Kasumi-1 (cell line): ENCODE measurements around the gene AFAP1.
A peak's percentile ranks its signal among the peaks of the same experiment; 100 is the strongest.

Experiments used
- DNase-seq, 2 experiments: peaks; one replicate each; lab custom pipeline; 2025; lab: John Stamatoyannopoulos, UW

The AFAP1 gene

GRCh38 chr4:7784131-7784870, 155.4 kb downstream of the AFAP1 start:
- DNase-seq = no peak

DNA sequence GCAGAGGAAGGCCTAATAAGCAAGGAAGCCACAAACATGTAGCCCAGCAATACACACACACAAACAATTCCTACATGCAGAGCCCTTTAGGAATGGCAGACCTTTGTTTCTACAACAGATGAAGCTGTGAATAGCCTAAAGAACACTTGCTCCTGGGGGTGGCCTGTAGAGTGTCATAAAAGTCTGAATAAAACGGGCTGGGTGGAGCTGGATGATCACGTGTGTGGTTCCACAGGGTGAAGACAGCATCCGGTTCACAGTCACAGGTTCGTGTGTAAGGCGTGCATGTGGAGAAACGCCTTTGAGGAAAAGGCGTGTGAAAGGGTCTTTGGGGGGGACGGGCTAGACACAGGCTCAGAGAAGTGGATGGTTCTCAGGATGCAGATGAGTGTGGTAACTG, 156.1 kb downstream of the AFAP1 start:
- no peak for DNase-seq

DNA sequence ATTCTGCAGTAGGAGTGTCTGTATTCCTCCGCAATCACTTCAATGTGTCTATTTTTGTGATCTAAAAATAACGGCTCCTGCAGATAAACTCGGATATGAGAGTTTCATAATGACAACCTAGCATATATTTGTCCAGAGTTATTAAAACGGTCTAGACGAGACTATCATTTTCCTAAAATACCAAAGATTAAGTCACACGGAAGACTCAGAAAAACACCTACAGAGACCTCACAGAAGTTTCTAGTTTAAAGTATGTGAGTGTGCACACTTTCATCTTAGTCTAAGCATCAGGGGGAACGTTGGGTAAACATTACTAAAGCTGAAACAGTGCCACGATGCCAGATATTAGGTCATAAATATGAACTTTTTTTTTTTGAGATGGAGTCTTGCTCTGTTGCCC, 156.9 kb downstream of the AFAP1 start:
- DNase-seq = no peak

DNA sequence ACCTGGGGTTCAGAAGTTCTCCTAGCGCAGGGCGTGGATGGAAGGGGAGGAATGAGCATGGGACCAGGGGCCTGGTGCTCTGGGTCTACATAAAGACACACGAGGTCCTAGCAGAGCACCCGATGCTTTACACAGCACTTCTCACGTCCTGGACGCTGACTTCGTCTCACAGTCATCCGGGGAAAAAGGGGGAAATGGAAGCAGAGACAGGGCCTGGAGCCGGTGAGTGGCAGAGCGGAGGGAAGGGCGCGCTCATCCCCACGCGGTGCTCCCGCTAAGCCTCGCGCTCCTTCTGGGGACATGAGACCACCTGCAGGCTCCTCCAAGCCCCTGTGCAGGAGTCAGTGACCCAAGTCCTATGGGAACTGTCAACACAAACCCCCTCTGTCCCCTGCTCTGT, 157.7 kb downstream of the AFAP1 start:
- peak; percentile 25 to 32 for DNase-seq

- peak; percentile 86 to 95 for DNase-seq
Observed at GRCh38 chr4:7781366-7781765, 158.3 kb downstream of the AFAP1 start.

DNA sequence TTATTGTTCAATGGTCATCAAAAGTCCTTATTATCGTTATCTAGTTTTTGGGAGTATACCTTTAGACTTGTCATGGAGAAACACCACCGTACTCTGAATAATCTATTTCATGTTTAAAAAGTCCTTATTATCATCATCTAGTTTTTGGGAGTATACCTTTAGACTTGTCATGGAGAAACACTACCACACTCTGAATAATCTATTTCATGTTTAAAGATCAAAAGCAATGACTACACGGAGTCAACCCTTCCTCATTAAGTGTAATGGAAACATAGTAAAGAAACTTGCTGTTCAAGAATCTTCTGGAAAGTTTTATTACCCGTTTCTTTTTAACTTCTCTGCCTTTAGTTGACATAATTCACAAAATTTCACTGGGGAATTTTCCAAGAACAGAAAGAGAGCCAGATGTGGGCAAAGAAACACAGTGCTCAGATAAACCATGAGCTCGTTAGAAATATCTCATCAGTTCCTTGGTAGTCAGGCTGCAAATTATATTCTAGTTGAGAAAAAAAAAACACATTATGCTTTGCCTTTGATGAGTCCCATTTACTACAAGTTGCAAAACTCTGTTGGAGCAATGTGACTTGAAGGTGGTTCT, 158.8 kb downstream of the AFAP1 start:
- no peak for DNase-seq

GRCh38 chr4:7779432-7779768, 160.3 kb downstream of the AFAP1 start:
- no peak for DNase-seq

DNA sequence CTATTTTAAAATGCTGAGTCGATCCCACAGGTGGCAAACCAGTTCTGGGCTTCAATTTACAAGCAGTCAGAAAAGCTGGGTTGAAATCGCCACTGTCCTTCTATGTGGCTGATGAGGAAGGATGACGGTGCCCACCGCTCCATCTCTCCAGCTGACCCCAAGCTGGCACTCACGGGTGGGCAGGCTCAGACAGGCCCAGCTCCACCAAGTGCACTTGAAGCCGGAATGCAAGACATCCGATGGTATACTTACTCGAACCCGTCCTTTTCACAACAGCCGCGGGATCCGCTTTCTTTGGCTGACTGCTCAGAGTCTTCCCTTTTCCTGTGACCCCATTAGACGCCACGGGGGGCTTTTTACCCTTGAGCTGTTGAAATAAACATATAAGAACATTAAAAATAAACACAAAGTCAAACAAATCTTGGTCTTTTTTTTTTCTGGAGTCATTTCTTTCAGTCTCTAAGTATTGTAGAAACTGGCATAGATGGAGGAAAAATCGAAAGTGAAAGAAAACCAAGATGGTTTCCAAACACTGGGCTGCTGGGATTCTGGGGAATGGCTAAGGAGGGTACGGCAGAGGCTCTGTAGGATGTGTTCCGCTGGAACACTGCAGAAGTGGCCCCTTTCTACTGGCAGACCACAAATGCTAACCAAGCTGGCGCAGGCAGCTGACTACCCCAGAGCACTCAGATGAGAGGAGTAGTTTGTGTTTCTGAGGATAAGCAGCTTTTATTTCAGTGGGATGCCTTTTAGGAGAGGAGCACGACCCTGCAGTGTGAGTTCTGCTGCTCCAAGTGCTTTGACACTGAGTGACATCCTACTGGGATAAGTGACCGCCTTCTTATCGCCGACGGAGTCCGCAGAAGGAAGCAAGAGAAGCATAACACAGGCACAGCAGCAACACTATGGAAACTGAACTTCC, 160.9 kb downstream of the AFAP1 start:
- DNase-seq = no peak

GRCh38 chr4:7777871-7778509, 161.7 kb downstream of the AFAP1 start:
- DNase-seq = no peak

DNA sequence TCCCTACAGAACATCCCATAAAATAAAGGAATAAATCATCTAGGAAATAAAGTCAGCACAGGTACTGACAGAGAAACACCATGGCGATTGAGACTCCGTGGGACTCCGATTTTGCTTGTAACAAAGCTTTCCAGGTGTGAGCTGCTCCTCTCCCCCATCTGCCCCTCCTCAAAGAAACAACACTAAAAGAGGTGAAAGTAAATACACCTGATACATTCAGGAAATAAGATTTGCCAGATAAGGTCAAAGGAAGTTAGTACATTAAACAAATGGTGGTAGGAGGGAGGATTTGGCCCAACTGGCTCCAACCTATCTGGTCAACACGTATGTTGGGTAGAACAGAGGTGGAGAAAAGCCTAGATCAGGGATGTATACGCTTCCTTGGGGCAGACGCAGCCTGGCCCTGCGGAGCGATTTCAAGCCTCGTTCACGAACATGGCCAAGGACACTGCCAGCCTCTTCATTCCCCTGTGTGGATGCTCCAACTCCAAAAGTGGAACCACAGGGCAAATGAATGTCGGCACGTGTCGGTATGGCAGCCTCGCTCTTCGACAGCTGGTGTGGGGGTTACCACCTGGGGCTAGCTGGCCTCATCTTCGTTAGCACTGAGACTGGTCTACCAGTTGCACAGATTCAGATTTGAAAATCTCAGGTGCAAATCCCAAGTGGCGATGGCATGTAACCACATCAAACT, 162.5 kb downstream of the AFAP1 start:
- no peak for DNase-seq

- no peak for DNase-seq
Observed at GRCh38 chr4:7775396-7775795, 164.3 kb downstream of the AFAP1 start.

GRCh38 chr4:7774301-7775294, 165.1 kb downstream of the AFAP1 start:
- DNase-seq = no peak

GRCh38 chr4:7773401-7774180, 166.1 kb downstream of the AFAP1 start:
- no peak for DNase-seq

GRCh38 chr4:7772711-7773385, 166.8 kb downstream of the AFAP1 start:
- no peak for DNase-seq

DNA sequence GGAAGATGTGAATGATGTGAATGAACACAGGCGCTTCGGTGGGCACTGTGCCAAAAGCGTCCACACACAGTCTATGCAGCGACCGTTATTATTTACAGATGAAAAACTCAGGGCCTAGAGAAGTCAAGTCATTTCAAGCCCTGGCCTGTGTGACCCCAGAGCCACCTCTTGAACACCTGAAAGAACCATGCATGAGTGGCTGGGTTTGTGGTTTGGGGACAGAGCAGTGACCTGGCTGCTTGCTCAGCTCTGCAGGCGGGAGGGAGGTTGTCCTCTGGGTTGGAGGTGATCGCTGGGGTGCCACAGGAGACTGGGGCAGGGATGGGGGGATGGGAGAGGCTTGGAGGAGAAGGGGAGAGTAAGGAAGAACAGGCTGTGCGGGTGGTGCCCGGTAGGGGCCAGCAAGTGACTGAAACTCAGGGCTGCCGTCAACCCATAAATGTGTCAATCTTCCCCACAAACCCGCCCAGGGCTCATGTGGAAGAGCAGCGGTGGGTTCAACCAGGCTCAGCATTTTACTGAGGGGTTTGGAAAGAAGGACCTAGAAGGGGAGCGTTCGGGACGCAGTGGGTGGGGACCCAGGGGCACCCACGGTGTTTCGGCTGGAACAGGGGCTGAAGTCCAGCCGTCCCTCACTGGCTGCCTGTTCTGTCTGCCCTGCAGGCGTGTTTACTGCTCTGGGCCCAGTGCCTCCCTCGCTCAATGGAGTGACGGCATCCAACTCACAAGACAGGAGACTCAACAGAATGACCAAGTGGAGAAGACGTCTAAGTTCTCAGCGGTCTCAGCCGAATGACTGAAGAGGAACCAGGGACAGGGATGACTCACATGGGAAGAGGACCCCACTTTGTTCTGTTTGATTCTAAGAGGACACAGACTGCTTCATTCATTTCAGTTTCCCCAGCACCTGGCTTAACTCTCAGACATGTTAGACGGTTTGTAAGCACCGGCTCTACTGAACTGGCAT, 167.8 kb downstream of the AFAP1 start:
- DNase-seq = no peak

DNA sequence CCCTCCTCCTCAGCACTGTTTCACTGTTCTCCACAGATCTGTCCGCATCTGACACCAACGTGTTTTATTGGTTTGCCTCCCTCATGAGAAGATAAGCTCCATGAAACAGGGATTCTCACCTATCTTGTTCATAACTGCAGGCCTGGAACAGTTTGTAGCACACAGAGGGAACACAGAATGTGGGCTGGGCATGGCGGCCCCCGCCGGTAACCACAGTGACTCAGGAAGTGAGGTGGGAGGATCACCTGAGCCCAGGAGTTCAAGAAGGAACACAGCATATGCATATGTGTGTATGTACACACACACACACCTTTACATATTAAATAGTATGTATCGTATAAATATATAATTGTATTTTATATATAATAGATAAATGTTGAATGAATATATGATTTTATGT, 168.6 kb downstream of the AFAP1 start:
- DNase-seq = no peak

- peak; percentile 44 to 78 for DNase-seq
Observed at GRCh38 chr4:7770224-7771050, 169.2 kb downstream of the AFAP1 start.
